ENCODE measurements around the gene RNF38. TPM values are rescaled to one million over a fixed set of nuclear protein-coding genes. Genes with fewer than 3 reads are reported as not detected.

Gene RNF38
- total and polyA plus RNA-seq, 9 of the 15 experiments (the other 6 are each of a cell fraction or from before 2014, with no cell fraction given), result 1.6 to 9.8 (median 4.5) TPM

DNA sequence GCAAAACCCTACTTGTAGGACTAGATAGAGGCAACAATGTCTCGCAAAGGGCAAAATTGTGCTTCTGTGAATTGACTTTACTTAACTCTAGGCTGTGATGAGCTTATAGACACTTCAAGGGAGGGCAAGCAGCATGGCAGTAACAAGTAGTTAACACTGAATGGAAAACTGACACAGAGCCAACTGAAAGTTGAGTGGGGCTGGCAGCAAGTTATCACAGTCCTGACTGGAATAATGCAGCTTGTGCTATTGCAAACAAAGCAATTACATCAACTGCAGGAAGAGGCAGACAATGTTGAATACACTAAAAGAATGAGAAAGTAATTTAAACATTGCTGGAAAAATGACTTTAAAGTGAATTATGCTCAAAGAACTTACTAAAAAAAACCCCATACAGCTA lies 62.2 kb downstream of the RNF38 start:
- BruUV-seq (replicated peaks), result no TSS peak
- Histone ChIP-seq H3K4me2 (ENCODE audit: insufficient read depth, low read length) (no peak overlapping the region), H3K4me1 (replicated peaks in 1 of 2; ENCODE audit: control insufficient read depth in 2 of 2, insufficient read depth in 2 of 2, low read length in 2 of 2) (no peaks in the 10 kb centered on the region), H3K9me1 (ENCODE audit: control insufficient read depth, insufficient read depth, low read length) (no peaks in the 10 kb centered on the region), H3K79me2 (ENCODE audit: control insufficient read depth, insufficient read depth, low read length) (no peaks in the 10 kb centered on the region), H3K27me3 (ENCODE audit: control insufficient read depth in 2 of 2, insufficient read depth in 2 of 2, low read length in 2 of 2) (no peaks in the 10 kb centered on the region), H3K9me3 (replicated peaks; ENCODE audit: control insufficient read depth, insufficient read depth, low read depth, low read length) (no peaks in the 10 kb centered on the region), H3K27ac (ENCODE audit: extremely low read depth, low read depth, low read length) (no peak overlapping the region), H2AFZ (ENCODE audit: low read depth, low read length) (no peak overlapping the region), H4K20me1 (replicated peaks; ENCODE audit: control insufficient read depth, insufficient read depth, low read length) (no peaks in the 10 kb centered on the region), H3K36me3 (ENCODE audit: control insufficient read depth, insufficient read depth, low read length) (peaks cover 40% of the 10 kb centered on the region; the same call in 2 of the 3 replicates), H3K4me3 (no peak overlapping the region), H3K9ac (ENCODE audit: insufficient read depth in 1 of 2, low read depth in 2 of 2, low read length in 2 of 2) (no peak overlapping the region)
- intact Hi-C loops (cut with micrococcal nuclease), result no loop called here
- in situ Hi-C loops (cut with MboI), result no loop called here
- no peak for ATAC-seq
- WGBS (ENCODE audit: insufficient coverage, low coverage, missing lambda C conversion rate), result 100% methylated on average over 1 of the region's 1 CpG
- no peak for TF ChIP-seq ZNF75A (CRISPR knock-in tag; IDR thresholded peaks at IDR 0.05)
- no peak for TF ChIP-seq ZNF79 (CRISPR knock-in tag; IDR thresholded peaks at IDR 0.05; ENCODE audit: low read depth)
- no peak for TF ChIP-seq TAF1 (IDR thresholded peaks at IDR 0.05; ENCODE audit: control insufficient read depth, extremely low read depth, insufficient read depth, low read length, severe bottlenecking)
- TF ChIP-seq, protein P1, sequence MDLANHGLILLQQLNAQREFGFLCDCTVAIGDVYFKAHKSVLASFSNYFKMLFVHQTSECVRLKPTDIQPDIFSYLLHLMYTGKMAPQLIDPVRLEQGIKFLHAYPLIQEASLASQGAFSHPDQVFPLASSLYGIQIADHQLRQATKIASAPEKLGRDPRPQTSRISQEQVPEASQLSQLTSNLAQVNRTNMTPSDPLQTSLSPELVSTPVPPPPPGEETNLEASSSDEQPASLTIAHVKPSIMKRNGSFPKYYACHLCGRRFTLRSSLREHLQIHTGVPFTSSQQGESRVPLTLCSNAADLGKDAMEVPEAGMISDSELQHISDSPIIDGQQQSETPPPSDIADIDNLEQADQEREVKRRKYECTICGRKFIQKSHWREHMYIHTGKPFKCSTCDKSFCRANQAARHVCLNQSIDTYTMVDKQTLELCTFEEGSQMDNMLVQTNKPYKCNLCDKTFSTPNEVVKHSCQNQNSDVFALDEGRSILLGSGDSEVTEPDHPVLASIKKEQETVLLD (IDR thresholded peaks at IDR 0.05), result no peak
- no peak for TF ChIP-seq SMAD4 (CRISPR knock-in tag; conservative IDR thresholded peaks at IDR 0.05)
- TF ChIP-seq, protein P2, sequence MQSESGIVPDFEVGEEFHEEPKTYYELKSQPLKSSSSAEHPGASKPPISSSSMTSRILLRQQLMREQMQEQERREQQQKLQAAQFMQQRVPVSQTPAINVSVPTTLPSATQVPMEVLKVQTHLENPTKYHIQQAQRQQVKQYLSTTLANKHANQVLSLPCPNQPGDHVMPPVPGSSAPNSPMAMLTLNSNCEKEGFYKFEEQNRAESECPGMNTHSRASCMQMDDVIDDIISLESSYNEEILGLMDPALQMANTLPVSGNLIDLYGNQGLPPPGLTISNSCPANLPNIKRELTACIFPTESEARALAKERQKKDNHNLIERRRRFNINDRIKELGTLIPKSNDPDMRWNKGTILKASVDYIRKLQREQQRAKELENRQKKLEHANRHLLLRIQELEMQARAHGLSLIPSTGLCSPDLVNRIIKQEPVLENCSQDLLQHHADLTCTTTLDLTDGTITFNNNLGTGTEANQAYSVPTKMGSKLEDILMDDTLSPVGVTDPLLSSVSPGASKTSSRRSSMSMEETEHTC (IDR thresholded peaks at IDR 0.05), result no peak
- DNase-seq (ENCODE audit: extremely low read depth in 1 of 4, low spot score in 3 of 4), result no peak
- ChIA-PET CTCF (ENCODE audit: low intra/inter-chr PET ratio) (interaction anchor here (0.8 kb wide), 1 partner anchor 146 kb away, joined by 3 read pairs; no protein-coding TSS in a partner anchor), POLR2A (interaction anchor here (1.4 kb wide), 1 partner anchor 14 kb away, joined by 6 read pairs; no protein-coding TSS in a partner anchor)
- no peak for FAIRE-seq

All from K562 (cell line).